ENCODE measurements around the gene MCM6.
"Not testable (repeated sequence)": the region's sequence is repeated elsewhere in the genome, so short reads cannot be mapped to it uniquely, and the experiment has no call there.

Gene MCM6

GRCh38 chr2:135876066-135876711 is at the start of gene MCM6:
Gene MCM6 (minus strand): TSS chr2:135876443. CDS start chr2:135876365, 78 bp downstream.
- DNase-seq, result peak; percentile 100

GRCh38 chr2:135925571-135925970 is 49.3 kb upstream of the MCM6 start:
- DNase-seq, result no peak

GRCh38 chr2:135916207-135916606 is 40.0 kb upstream of the MCM6 start:
- DNase-seq, result peak; percentile 64

GRCh38 chr2:135914485-135914884 is 38.2 kb upstream of the MCM6 start:
- no peak for DNase-seq

GRCh38 chr2:135913727-135914365 is 37.6 kb upstream of the MCM6 start:
- peak; percentile 74 for DNase-seq

GRCh38 chr2:135909976-135910375 is 33.7 kb upstream of the MCM6 start:
- no peak for DNase-seq

GRCh38 chr2:135905679-135906078 is 29.4 kb upstream of the MCM6 start:
- DNase-seq, result no peak

- peak; percentile 56 for DNase-seq
Observed at GRCh38 chr2:135904341-135904989, 28.2 kb upstream of the MCM6 start.

GRCh38 chr2:135903650-135904049 is 27.4 kb upstream of the MCM6 start:
- DNase-seq, result no peak

GRCh38 chr2:135899567-135899966 is 23.3 kb upstream of the MCM6 start:
- DNase-seq, result no peak

GRCh38 chr2:135898234-135898786 is 22.1 kb upstream of the MCM6 start:
- DNase-seq, result no peak

- DNase-seq, result no peak
Observed at GRCh38 chr2:135894930-135895329, 18.7 kb upstream of the MCM6 start.

- no peak for DNase-seq
Observed at GRCh38 chr2:135893374-135893794, 17.1 kb upstream of the MCM6 start.

GRCh38 chr2:135890835-135891234 is 14.6 kb upstream of the MCM6 start:
- no peak for DNase-seq

- no peak for DNase-seq
Observed at GRCh38 chr2:135890149-135890548, 13.9 kb upstream of the MCM6 start.

- DNase-seq, result not testable (repeated sequence)
Observed at GRCh38 chr2:135888587-135888986, 12.3 kb upstream of the MCM6 start.

GRCh38 chr2:135885709-135886108 is 9.5 kb upstream of the MCM6 start:
- no peak for DNase-seq

- no peak for DNase-seq
Observed at GRCh38 chr2:135882415-135882814, 6.2 kb upstream of the MCM6 start.

GRCh38 chr2:135876770-135877169 is 527 bp upstream of the MCM6 start:
- DNase-seq, result not testable (repeated sequence)

- DNase-seq, result peak; percentile 75
Observed at GRCh38 chr2:135875491-135876065, 665 bp downstream of the MCM6 start.

- DNase-seq, result no peak
Observed at GRCh38 chr2:135874777-135875365, 1.4 kb downstream of the MCM6 start.

- no peak for DNase-seq
Observed at GRCh38 chr2:135870571-135870970, 5.7 kb downstream of the MCM6 start.

- no peak for DNase-seq
Observed at GRCh38 chr2:135863233-135863632, 13.0 kb downstream of the MCM6 start.

Measured in hematopoietic multipotent progenitor cell treated with erythropoietin and hydrocortisone succinate and interleukin-3 and kit ligand, for 8 days (in vitro differentiated cells).